Right lobe of liver (tissue), 4 donors: ENCODE results near the gene MYO3B.

Source experiments
- POLR2A ChIP-seq: fragments of 450-650 bp; IDR thresholded peaks from one replicate; pipeline ENCODE4 v1.6.1; 2017; ENCODE audit warnings: antibody characterized with exemption, mild to moderate bottlenecking
- TF ChIP-seq, protein P1 (sequence below), 4 donors: fragments of 200-600 bp in 3 of 4; fragments of 450-650 bp in 1 of 4; IDR thresholded peaks; one replicate each; pipeline versions ENCODE4 v1.5.1 to v1.8.0; 2016 to 2022; ENCODE audit warnings: antibody characterized with exemption in 4 of 4, mild to moderate bottlenecking in 2 of 4
- donor health status: DM: no; HTN: no; CAD: no.
- donor health status: DM: no; HTN: no; CAD: no.
- donor health status: DM: no; HTN: yes; CAD: no.

DNA sequence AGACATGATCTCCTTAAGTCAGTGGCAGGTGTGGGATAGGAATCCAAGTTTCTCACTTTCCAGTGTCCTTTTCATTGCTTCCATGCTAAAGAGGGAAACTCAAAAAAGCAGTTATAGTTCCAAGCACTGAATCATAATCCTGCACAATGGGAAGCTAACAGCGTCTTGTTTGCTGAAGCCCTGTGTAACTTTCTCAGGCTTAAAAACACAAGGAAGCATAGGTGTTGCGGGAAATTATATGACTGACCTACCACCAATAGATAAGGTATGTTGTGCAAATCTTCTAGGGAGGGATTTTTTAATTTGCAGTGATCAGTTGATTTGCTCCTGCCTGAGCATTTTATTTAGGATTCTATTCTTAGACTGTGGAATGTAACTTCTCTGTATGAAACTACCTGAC lies 250.9 kb downstream of the MYO3B start:
- TF ChIP-seq, protein P1, sequence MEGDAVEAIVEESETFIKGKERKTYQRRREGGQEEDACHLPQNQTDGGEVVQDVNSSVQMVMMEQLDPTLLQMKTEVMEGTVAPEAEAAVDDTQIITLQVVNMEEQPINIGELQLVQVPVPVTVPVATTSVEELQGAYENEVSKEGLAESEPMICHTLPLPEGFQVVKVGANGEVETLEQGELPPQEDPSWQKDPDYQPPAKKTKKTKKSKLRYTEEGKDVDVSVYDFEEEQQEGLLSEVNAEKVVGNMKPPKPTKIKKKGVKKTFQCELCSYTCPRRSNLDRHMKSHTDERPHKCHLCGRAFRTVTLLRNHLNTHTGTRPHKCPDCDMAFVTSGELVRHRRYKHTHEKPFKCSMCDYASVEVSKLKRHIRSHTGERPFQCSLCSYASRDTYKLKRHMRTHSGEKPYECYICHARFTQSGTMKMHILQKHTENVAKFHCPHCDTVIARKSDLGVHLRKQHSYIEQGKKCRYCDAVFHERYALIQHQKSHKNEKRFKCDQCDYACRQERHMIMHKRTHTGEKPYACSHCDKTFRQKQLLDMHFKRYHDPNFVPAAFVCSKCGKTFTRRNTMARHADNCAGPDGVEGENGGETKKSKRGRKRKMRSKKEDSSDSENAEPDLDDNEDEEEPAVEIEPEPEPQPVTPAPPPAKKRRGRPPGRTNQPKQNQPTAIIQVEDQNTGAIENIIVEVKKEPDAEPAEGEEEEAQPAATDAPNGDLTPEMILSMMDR (IDR thresholded peaks at IDR 0.05): no peak
- TF ChIP-seq POLR2A: no peak
